ENCODE data around the gene DUX4.
"Not testable (repeated sequence)": the region's sequence is repeated elsewhere in the genome, so short reads cannot be mapped to it uniquely, and the experiment has no call there.

DUX4 gene
- total RNA-seq, result 0 reads per million in 9 experiments

- H3K4me3 Mint-ChIP-seq; ATAC-seq (replicated peaks); H3K9me3 Mint-ChIP-seq; H3K4me1 Mint-ChIP-seq (ENCODE audit: low read depth in 2 of 2); H3K27me3 Mint-ChIP-seq; H3K27ac Mint-ChIP-seq; DNase-seq; H3K36me3 Mint-ChIP-seq (ENCODE audit: insufficient read depth): not testable (repeated sequence)
Measured at GRCh38 chr4:190173428-190173827, at the start of gene DUX4. DUX4 (plus strand) TSS chr4:190173774; CDS start chr4:190173774, 0 bp downstream.

GRCh38 chr4:190175436-190175835 is 1.9 kb downstream of the DUX4 start:
- not testable (repeated sequence) for DNase-seq

GRCh38 chr4:190177727-190178605 is 4.4 kb downstream of the DUX4 start:
- H3K4me1 Mint-ChIP-seq (ENCODE audit: low read depth in 2 of 2); H3K27ac Mint-ChIP-seq; ATAC-seq (replicated peaks); H3K4me3 Mint-ChIP-seq; H3K9me3 Mint-ChIP-seq; H3K27me3 Mint-ChIP-seq; H3K36me3 Mint-ChIP-seq (ENCODE audit: insufficient read depth): not testable (repeated sequence)
- DNase-seq, result peak in 1 of 3 experiments; percentile 9

More at GRCh38 chr4:190175436-190175835, 1.9 kb downstream of the DUX4 start:
- not testable (repeated sequence) for H3K27ac Mint-ChIP-seq; H3K36me3 Mint-ChIP-seq (ENCODE audit: insufficient read depth); ATAC-seq (replicated peaks); H3K27me3 Mint-ChIP-seq; H3K4me1 Mint-ChIP-seq (ENCODE audit: low read depth in 2 of 2); H3K9me3 Mint-ChIP-seq; H3K4me3 Mint-ChIP-seq

- not testable (repeated sequence) for H3K4me1 Mint-ChIP-seq (ENCODE audit: low read depth in 2 of 2); H3K27me3 Mint-ChIP-seq; H3K27ac Mint-ChIP-seq; H3K9me3 Mint-ChIP-seq; H3K36me3 Mint-ChIP-seq (ENCODE audit: insufficient read depth); H3K4me3 Mint-ChIP-seq; DNase-seq; ATAC-seq (replicated peaks)
Measured at GRCh38 chr4:190178606-190178990, 5.0 kb downstream of the DUX4 start.

GRCh38 chr4:190179030-190179739 is 5.6 kb downstream of the DUX4 start:
- H3K4me1 Mint-ChIP-seq (ENCODE audit: low read depth in 2 of 2); H3K27ac Mint-ChIP-seq; H3K36me3 Mint-ChIP-seq (ENCODE audit: insufficient read depth); H3K4me3 Mint-ChIP-seq; H3K27me3 Mint-ChIP-seq; H3K9me3 Mint-ChIP-seq: not testable (repeated sequence)
- peak; percentile 29 for ATAC-seq (replicated peaks)
- DNase-seq, result peak in 1 of 3 experiments; percentile 2

GRCh38 chr4:190179740-190180094 is 6.1 kb downstream of the DUX4 start:
- peak; percentile 14 for ATAC-seq (replicated peaks)
- H3K4me3 Mint-ChIP-seq; H3K9me3 Mint-ChIP-seq; H3K4me1 Mint-ChIP-seq (ENCODE audit: low read depth in 2 of 2); DNase-seq; H3K27ac Mint-ChIP-seq; H3K27me3 Mint-ChIP-seq; H3K36me3 Mint-ChIP-seq (ENCODE audit: insufficient read depth): not testable (repeated sequence)

GRCh38 chr4:190180947-190181346 is 7.4 kb downstream of the DUX4 start:
- not testable (repeated sequence) for ATAC-seq (replicated peaks); H3K4me1 Mint-ChIP-seq (ENCODE audit: low read depth in 2 of 2); H3K27me3 Mint-ChIP-seq; DNase-seq; H3K36me3 Mint-ChIP-seq (ENCODE audit: insufficient read depth); H3K4me3 Mint-ChIP-seq; H3K27ac Mint-ChIP-seq; H3K9me3 Mint-ChIP-seq

- not testable (repeated sequence) for H3K4me1 Mint-ChIP-seq (ENCODE audit: low read depth in 2 of 2); H3K27me3 Mint-ChIP-seq; H3K9me3 Mint-ChIP-seq; H3K27ac Mint-ChIP-seq; H3K36me3 Mint-ChIP-seq (ENCODE audit: insufficient read depth); H3K4me3 Mint-ChIP-seq
- ATAC-seq (replicated peaks), result peak; percentile 27
- peak in 1 of 3 experiments; percentile 5 for DNase-seq
Measured at GRCh38 chr4:190181481-190182100, 8.0 kb downstream of the DUX4 start.

- H3K27ac Mint-ChIP-seq; H3K27me3 Mint-ChIP-seq; H3K9me3 Mint-ChIP-seq; H3K36me3 Mint-ChIP-seq (ENCODE audit: insufficient read depth); DNase-seq; ATAC-seq (replicated peaks); H3K4me3 Mint-ChIP-seq; H3K4me1 Mint-ChIP-seq (ENCODE audit: low read depth in 2 of 2): not testable (repeated sequence)
Measured at GRCh38 chr4:190203510-190203909, 29.9 kb downstream of the DUX4 start.

Data from effector memory CD8-positive, alpha-beta T cell (primary cell).